DOHH2 (cell line): ENCODE data around the gene PPP1R14C.

ENCODE experiments used
- H3F3A ChIP-seq: fragments of 200-600 bp; sonication (generic), shearing (Covaris generic); 2 replicates; pipeline ENCODE4 v1.6.0; 2016; ENCODE audit warnings: antibody characterized with exemption, mild to moderate bottlenecking; ENCODE audit not compliant: control insufficient read depth, insufficient read depth
- H3K27ac ChIP-seq: fragments of 200-600 bp; sonication (generic); 2 replicates; pipeline ENCODE4 v1.5.1; 2014; ENCODE audit warnings: low read depth, mild to moderate bottlenecking, low read length, moderate library complexity
- H3K27me3 ChIP-seq: fragments of 200-600 bp; sonication (generic); 2 replicates; pipeline ENCODE4 v1.6.1; 2014; ENCODE audit warnings: mild to moderate bottlenecking, low read length, mixed read lengths; ENCODE audit not compliant: control insufficient read depth
- H3K36me3 ChIP-seq: fragments of 200-600 bp; sonication (generic); 2 replicates; pipeline ENCODE4 v1.6.1; 2014; ENCODE audit warnings: mild to moderate bottlenecking, low read length, moderate library complexity, mixed read lengths; ENCODE audit not compliant: control insufficient read depth
- H3K4me1 ChIP-seq: fragments of 200-600 bp; sonication (generic); 2 replicates; pipeline ENCODE4 v1.6.1; 2014; ENCODE audit warnings: mild to moderate bottlenecking, low read length, mixed read lengths; ENCODE audit not compliant: control insufficient read depth
- H3K4me2 ChIP-seq: fragments of 200-600 bp; sonication (generic); 2 replicates; pipeline ENCODE4 v1.6.0; 2014; ENCODE audit warnings: mild to moderate bottlenecking, low read length, moderate library complexity
- H3K4me3 ChIP-seq: fragments of 200-600 bp; sonication (generic); 2 replicates; pipeline ENCODE4 v1.5.1; 2014; ENCODE audit warnings: mild to moderate bottlenecking, low read length, mixed read lengths
- H3K79me2 ChIP-seq: fragments of 200-600 bp; sonication (generic); 2 replicates; pipeline ENCODE4 v1.6.1; 2014; ENCODE audit warnings: mild to moderate bottlenecking, low read length, mixed read lengths; ENCODE audit not compliant: control insufficient read depth
- H3K9me2 ChIP-seq: fragments of 200-600 bp; sonication (generic); replicated peaks from 2 replicates; pipeline ENCODE4 v1.6.1; 2014; ENCODE audit warnings: mild to moderate bottlenecking, low read length, mixed read lengths; ENCODE audit not compliant: control insufficient read depth
- H3K9me3 ChIP-seq: fragments of 200-600 bp; sonication (generic); 2 replicates; pipeline ENCODE4 v1.6.1; 2014; ENCODE audit warnings: antibody characterized with exemption, low read length, mixed read lengths; ENCODE audit not compliant: control insufficient read depth, insufficient read depth
- H4K20me1 ChIP-seq: fragments of 200-600 bp; sonication (generic); 2 replicates; pipeline ENCODE4 v1.6.0; 2014; ENCODE audit warnings: low read depth, mild to moderate bottlenecking, antibody characterized with exemption, low read length, moderate library complexity; ENCODE audit not compliant: control insufficient read depth, insufficient read depth
- EZH2phosphoT487 ChIP-seq: fragments of 200-600 bp; sonication (generic); IDR thresholded peaks from 2 replicates; pipeline ENCODE4 v1.6.1; 2017; ENCODE audit warnings: borderline replicate concordance, mild to moderate bottlenecking, antibody characterized with exemption, low read length, moderate library complexity, mixed read lengths
- TF ChIP-seq, protein P1 (sequence below): fragments of 200-600 bp; sonication (generic); IDR thresholded peaks from one replicate; pipeline ENCODE4 v1.5.1; 2014; ENCODE audit warnings: antibody characterized with exemption, mild to moderate bottlenecking, low read depth, low read length; ENCODE audit not compliant: poor library complexity, severe bottlenecking

PPP1R14C gene

DNA sequence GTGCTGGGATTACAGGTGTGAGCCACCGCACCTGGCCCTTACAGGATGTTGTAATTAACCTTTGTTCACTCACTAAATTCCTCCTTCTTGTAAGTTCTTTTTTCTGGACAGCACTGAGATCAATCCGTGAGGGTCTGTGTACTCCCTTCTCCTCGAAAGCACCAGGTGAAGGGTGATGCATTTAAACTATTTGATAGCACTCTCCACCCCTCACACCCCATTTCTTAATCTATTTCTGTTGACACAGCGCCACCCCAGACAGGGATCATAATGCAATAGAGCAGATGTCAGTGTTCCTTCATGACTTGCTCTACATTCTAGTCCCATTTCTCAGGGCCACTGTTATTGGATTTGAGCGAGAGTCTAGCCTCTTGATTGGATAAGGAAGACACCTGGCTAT, 46.3 kb downstream of the PPP1R14C start:
- H3K4me2 ChIP-seq: no peak overlapping the region

DNA sequence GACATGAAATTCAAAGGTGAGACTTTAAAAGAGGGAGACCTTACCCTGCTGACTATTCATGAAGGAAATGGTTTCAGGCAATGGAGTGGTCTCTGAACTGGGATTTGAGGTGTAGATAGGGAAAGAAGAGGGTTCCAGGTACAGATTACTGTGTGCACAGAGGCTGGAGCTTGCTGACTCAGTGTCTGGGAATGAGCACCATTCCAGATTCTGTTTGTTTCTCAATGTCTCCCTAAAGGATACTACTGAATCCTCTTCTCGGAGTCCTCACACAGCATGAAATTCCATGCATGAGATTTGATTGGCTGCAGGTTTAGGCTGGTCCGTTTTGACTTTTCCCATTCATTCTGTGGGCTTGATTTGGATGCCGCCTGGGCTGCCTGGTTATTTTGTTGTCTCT, 49.0 kb downstream of the PPP1R14C start:
- peaks cover 7% of the 10 kb centered on the region for H3F3A ChIP-seq
- no peaks in the 10 kb centered on the region for H4K20me1 ChIP-seq
- no peaks in the 10 kb centered on the region for H3K9me3 ChIP-seq
- H3K79me2 ChIP-seq: no peaks in the 10 kb centered on the region
- peaks cover 17% of the 10 kb centered on the region for H3K4me1 ChIP-seq
- no peaks in the 10 kb centered on the region for H3K36me3 ChIP-seq
- TF ChIP-seq EZH2phosphoT487: no peak
- TF ChIP-seq, protein P1, sequence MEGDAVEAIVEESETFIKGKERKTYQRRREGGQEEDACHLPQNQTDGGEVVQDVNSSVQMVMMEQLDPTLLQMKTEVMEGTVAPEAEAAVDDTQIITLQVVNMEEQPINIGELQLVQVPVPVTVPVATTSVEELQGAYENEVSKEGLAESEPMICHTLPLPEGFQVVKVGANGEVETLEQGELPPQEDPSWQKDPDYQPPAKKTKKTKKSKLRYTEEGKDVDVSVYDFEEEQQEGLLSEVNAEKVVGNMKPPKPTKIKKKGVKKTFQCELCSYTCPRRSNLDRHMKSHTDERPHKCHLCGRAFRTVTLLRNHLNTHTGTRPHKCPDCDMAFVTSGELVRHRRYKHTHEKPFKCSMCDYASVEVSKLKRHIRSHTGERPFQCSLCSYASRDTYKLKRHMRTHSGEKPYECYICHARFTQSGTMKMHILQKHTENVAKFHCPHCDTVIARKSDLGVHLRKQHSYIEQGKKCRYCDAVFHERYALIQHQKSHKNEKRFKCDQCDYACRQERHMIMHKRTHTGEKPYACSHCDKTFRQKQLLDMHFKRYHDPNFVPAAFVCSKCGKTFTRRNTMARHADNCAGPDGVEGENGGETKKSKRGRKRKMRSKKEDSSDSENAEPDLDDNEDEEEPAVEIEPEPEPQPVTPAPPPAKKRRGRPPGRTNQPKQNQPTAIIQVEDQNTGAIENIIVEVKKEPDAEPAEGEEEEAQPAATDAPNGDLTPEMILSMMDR: no peak
- no peak overlapping the region for H3K4me2 ChIP-seq
- no peaks in the 10 kb centered on the region for H3K27me3 ChIP-seq
- H3K27ac ChIP-seq: no peak overlapping the region
- H3K9me2 ChIP-seq: no peaks in the 10 kb centered on the region
- no peak overlapping the region for H3K4me3 ChIP-seq

More for the DNA sequence above, 46.3 kb downstream of the PPP1R14C start:
- Histone ChIP-seq H3K4me3 (no peak overlapping the region), H3K27ac (no peak overlapping the region), H3K36me3 (no peaks in the 10 kb centered on the region), H3K9me2 (no peaks in the 10 kb centered on the region), H3K4me1 (peaks cover 31% of the 10 kb centered on the region), H3K9me3 (no peaks in the 10 kb centered on the region), H4K20me1 (no peaks in the 10 kb centered on the region), H3K79me2 (no peaks in the 10 kb centered on the region), H3F3A (peaks cover 7% of the 10 kb centered on the region), H3K27me3 (no peaks in the 10 kb centered on the region)
- no peak for TF ChIP-seq EZH2phosphoT487
- TF ChIP-seq, protein P1: peak; percentile 75

DNA sequence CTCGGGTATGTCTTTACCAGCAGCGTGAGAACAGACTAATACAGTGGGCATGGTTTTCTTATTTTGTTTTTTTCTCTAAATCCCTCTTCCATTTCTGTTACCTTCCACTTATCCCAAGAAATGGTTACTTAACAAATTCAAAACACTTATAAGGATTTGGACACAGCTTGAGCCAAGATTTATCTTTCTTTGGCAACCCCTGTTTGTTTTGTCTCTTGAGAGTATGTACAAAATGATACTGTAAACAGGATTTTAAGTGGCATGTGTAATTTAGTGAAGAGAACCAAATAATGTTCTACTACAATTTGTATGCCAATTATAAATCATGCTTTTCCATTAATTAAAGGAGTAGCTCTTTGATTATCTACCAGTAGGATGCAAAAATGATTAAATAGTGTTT, 51.4 kb downstream of the PPP1R14C start:
- no peaks in the 10 kb centered on the region for H3K36me3 ChIP-seq

More for the DNA sequence above, 51.4 kb downstream of the PPP1R14C start:
- H3K4me1 ChIP-seq: peaks cover 14% of the 10 kb centered on the region
- H3K79me2 ChIP-seq: no peaks in the 10 kb centered on the region
- H3K27ac ChIP-seq: no peak overlapping the region
- H3K27me3 ChIP-seq: no peaks in the 10 kb centered on the region
- no peaks in the 10 kb centered on the region for H3K9me3 ChIP-seq
- H3K9me2 ChIP-seq: no peaks in the 10 kb centered on the region
- H3K4me2 ChIP-seq: no peak overlapping the region
- H3F3A ChIP-seq: no peaks in the 10 kb centered on the region
- no peak overlapping the region for H3K4me3 ChIP-seq
- TF ChIP-seq, protein P1: no peak
- no peaks in the 10 kb centered on the region for H4K20me1 ChIP-seq
